GM13976 (cell line): ENCODE results near the gene MDM1.

ENCODE experiments used
- DNase-seq: peaks from one replicate; pipeline ENCODE4 v3.0.0; 2012; ENCODE audit warnings: low spot score
- CTCF ChIP-seq: IDR thresholded peaks from 2 replicates; pipeline ENCODE4 v1.5.1; 2012; ENCODE audit warnings: borderline replicate concordance, mild to moderate bottlenecking; ENCODE audit not compliant: insufficient read depth; ENCODE audit errors: extremely low read depth, missing control alignments, control extremely low read depth
- in situ Hi-C: fragments of 300-500 bp; cut with MboI; formaldehyde crosslinking; loops from one replicate; pipeline ENCODE4 v1.12.0; 2022; ENCODE audit warnings: low sequenced_read_pairs, mixed read lengths, inconsistent platforms; ENCODE audit not compliant: unreplicated experiment

The MDM1 gene

GRCh38 chr12:68310370-68310769 lies 21.8 kb downstream of the MDM1 start:
- no peak for DNase-seq
- TF ChIP-seq CTCF: no peak
- in situ Hi-C loops: loop anchor here (5.0 to 25.0 kb wide), 2 partner anchors 73 to 273 kb away; no protein-coding TSS in a partner anchor

DNA sequence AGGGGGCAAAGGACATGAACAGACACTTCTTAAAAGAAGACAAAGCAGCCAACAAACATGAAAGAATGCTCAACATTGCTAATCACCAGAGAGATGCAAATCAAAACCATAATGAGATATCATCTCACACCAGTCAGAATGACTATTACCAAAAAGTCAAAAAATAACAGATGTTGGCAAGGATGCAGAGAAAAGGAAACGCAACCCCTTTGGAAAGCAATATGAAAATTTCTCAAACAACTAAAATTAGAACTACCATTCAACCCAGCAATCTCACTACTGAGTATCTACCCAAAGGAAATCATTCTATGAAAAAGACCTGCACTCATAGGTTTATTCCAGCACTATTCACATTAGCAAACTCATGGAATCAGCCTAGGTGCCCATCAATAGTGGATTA lies 25.6 kb downstream of the MDM1 start:
- DNase-seq: no peak
- in situ Hi-C loops: loop anchor here (25.0 kb wide), 1 partner anchor 269 kb away; no protein-coding TSS in a partner anchor
- no peak for TF ChIP-seq CTCF

GRCh38 chr12:68305278-68305677 lies 26.9 kb downstream of the MDM1 start:
- DNase-seq: no peak
- in situ Hi-C loops: loop anchor here (25.0 kb wide), 1 partner anchor 268 kb away; no protein-coding TSS in a partner anchor
- TF ChIP-seq CTCF: no peak

DNA sequence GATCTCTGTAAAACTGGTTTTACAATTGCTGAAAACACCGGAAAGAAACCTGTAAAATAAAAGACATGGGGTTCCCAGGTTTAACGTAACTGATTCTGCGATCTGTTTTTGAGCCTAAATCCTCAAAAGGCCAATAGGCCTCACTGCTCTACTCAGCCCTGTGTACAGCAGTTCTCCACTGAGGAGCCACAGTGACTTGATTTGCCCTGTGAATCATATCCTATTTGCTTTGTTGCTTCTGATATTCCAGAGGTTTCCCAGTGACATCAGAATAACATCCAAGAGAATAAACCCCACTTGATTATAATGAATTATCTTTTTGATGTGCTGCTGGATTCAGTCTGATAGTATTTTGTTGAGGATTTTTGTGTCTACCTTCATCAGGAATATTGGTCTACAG lies 27.5 kb downstream of the MDM1 start:
- TF ChIP-seq CTCF: no peak
- DNase-seq: no peak
- in situ Hi-C loops: loop anchor here (25.0 kb wide), 1 partner anchor 267 kb away; no protein-coding TSS in a partner anchor

DNA sequence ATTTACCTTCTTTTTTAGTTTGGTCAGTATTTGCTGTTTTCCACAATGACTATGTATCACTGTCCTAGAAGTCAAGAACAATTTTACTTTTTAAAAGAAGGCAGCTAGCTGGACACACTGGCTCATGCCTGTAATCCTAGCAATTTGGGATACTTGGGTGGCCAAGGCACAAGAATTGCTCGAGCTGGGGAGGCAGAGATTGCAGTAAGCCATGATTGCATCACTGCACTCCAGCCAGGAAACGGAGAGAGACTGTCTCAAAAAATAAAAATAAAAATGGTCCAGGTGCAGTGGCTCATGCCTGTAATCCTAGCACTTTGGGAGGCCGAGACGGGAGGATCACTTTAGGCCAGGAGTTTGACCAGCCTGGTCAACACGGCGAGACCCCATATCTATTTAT lies 28.3 kb downstream of the MDM1 start:
- DNase-seq: no peak
- no peak for TF ChIP-seq CTCF
- in situ Hi-C loops: loop anchor here (25.0 kb wide), 1 partner anchor 267 kb away; no protein-coding TSS in a partner anchor

GRCh38 chr12:68297929-68298328 lies 34.2 kb downstream of the MDM1 start:
- in situ Hi-C loops: no loop called here
- no peak for TF ChIP-seq CTCF
- DNase-seq: no peak
